ENCODE measurements around the gene CORO2A. TPM values are rescaled to one million over a fixed set of nuclear protein-coding genes. Genes with fewer than 3 reads are reported as not detected.

Gene CORO2A
- total and polyA plus RNA-seq, 2 of the 13 experiments (the other 11 are each of a cell fraction or from before 2014, with no cell fraction given), result 14.4 to 15.3 TPM

- TF ChIP-seq RCOR2 (CRISPR knock-in tag; IDR thresholded peaks at IDR 0.05), result peak; percentile 47; the same call in 1 of the 2 replicates
- TF ChIP-seq MAFF (IDR thresholded peaks at IDR 0.05; ENCODE audit: low read depth, low read length), result no peak
- no peak; the same call in 1 of the 2 replicates for TF ChIP-seq POLR2G (IDR thresholded peaks at IDR 0.05; ENCODE audit: low read depth, low read length)
- TF ChIP-seq HNF1A (IDR thresholded peaks at IDR 0.05; ENCODE audit: low read depth), result no peak
- no peak for TF ChIP-seq HNF1A (CRISPR knock-in tag; IDR thresholded peaks at IDR 0.05; ENCODE audit: borderline replicate concordance)
- TF ChIP-seq ZNF124 (CRISPR knock-in tag; IDR thresholded peaks at IDR 0.05), result no peak
- TF ChIP-seq ZBED4 (CRISPR knock-in tag; IDR thresholded peaks at IDR 0.05; ENCODE audit: borderline replicate concordance), result no peak
- TF ChIP-seq ZFX (CRISPR knock-in tag; IDR thresholded peaks at IDR 0.05; ENCODE audit: low read depth), result peak; percentile 84
- TF ChIP-seq ZNF564 (CRISPR knock-in tag; IDR thresholded peaks at IDR 0.05), result no peak
- peak; percentile 80 for TF ChIP-seq ZFY (CRISPR knock-in tag; IDR thresholded peaks at IDR 0.05)
- TF ChIP-seq ZSCAN29 (CRISPR knock-in tag; conservative IDR thresholded peaks at IDR 0.05), result no peak
- no peak for TF ChIP-seq KLF13 (CRISPR knock-in tag; IDR thresholded peaks at IDR 0.05)
- TF ChIP-seq ZNF577 (CRISPR knock-in tag; IDR thresholded peaks at IDR 0.05; ENCODE audit: borderline replicate concordance, low read depth), result no peak
- no peak for TF ChIP-seq ZFP36L2 (CRISPR knock-in tag; IDR thresholded peaks at IDR 0.05)
- no peak for TF ChIP-seq SETDB1 (CRISPR knock-in tag; IDR thresholded peaks at IDR 0.05; ENCODE audit: borderline replicate concordance)
- TF ChIP-seq ZNF747 (CRISPR knock-in tag; IDR thresholded peaks at IDR 0.05; ENCODE audit: borderline replicate concordance), result no peak
- no peak for TF ChIP-seq PHF5A (CRISPR knock-in tag; IDR thresholded peaks at IDR 0.05; ENCODE audit: low read depth, unreplicated experiment)
- TF ChIP-seq IKZF1 (IDR thresholded peaks at IDR 0.05), result no peak
- no peak for TF ChIP-seq ZNF616 (CRISPR knock-in tag; IDR thresholded peaks at IDR 0.05; ENCODE audit: low read depth)
- no peak for TF ChIP-seq POGZ (CRISPR knock-in tag; IDR thresholded peaks at IDR 0.05)
- no peak for TF ChIP-seq IRF2 (CRISPR knock-in tag; IDR thresholded peaks at IDR 0.05)
- TF ChIP-seq HNRNPLL (IDR thresholded peaks at IDR 0.05; ENCODE audit: low read depth, low read length, poor library complexity, severe bottlenecking), result peak; percentile 23
- peak; percentile 30; the same call in 1 of the 2 replicates for TF ChIP-seq MAZ (IDR thresholded peaks at IDR 0.05; ENCODE audit: borderline replicate concordance, low read depth, low read length)
- TF ChIP-seq MAZ (CRISPR knock-in tag; IDR thresholded peaks at IDR 0.05; ENCODE audit: low read depth), result no peak
- no peak for TF ChIP-seq ZNF547 (CRISPR knock-in tag; IDR thresholded peaks at IDR 0.05)
These were observed 23.4 kb downstream of the CORO2A start (continued) for GRCh38 chr9:98168941-98169488.

Data from HepG2 (cell line).